ENCODE data around the gene FHIT.

DNA sequence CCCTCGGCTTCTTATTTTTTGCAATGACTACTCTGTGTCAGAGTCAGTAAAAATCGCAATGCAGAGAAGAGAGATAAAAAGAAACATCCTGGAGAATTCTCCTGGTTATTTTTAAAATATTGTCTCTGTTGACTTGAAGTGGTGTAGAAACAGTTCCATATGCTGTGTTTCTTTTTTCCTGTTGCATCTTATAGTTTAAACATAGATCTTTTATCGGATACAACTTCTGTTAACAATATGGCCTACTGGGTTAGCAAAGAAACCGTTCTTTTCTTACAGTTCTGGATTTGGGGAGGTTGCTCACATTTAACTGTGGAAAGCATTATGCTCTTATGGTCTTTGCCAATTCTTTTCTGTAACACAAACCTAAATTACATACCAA, 1432.3 kb downstream of the FHIT start:
- no peak for TF ChIP-seq TAF1 (IDR thresholded peaks at IDR 0.05; ENCODE audit: borderline replicate concordance, low read depth, low read length)
- TF ChIP-seq POLR2A (IDR thresholded peaks at IDR 0.05; ENCODE audit: low read depth, low read length) = no peak
- TF ChIP-seq POLR2AphosphoS5 (IDR thresholded peaks at IDR 0.05; ENCODE audit: low read depth, low read length) = no peak

Measured in GM12892 (cell line).